ENCODE measurements around the gene PLD6.
A peak's percentile ranks its signal among the peaks of the same experiment; 100 is the strongest.

The PLD6 gene

DNA sequence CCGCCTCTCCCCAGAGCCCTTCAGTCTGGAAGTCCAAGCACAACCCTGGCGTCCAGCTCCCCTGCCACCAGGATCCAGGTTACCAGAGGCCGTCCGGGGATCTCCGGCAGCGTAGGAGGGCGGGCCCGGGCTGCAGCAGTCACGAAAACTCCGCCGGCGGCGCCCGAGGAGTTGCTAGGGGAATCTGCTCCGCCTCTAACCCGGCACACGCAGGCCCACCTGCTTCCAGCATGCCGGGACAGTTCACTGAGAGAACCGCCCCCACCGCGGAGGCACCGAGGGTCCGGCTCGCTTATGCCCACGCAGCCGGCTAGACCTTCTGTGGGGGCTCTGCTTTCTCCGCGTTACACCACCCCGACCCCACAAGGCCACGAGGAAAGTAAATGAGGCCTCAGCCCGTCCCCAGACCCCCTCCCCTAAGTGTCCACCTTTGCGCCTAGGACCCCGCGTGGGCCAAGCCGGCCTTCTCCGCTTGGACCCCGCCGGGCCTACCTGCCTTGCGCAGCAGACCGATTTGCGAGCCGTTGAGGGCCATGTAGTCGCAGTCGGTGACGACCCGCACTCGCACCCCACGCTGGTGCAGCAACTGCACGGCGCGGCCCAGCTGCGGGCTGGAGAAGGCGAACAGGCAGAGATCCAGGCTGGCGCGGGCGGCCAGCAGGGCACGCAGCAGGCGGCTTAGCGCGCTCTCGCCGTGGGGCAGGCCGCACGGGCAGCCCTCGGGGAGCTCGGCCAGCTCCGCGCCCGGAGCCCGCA lies 587 bp downstream of the PLD6 start:
- TF ChIP-seq, protein P1, sequence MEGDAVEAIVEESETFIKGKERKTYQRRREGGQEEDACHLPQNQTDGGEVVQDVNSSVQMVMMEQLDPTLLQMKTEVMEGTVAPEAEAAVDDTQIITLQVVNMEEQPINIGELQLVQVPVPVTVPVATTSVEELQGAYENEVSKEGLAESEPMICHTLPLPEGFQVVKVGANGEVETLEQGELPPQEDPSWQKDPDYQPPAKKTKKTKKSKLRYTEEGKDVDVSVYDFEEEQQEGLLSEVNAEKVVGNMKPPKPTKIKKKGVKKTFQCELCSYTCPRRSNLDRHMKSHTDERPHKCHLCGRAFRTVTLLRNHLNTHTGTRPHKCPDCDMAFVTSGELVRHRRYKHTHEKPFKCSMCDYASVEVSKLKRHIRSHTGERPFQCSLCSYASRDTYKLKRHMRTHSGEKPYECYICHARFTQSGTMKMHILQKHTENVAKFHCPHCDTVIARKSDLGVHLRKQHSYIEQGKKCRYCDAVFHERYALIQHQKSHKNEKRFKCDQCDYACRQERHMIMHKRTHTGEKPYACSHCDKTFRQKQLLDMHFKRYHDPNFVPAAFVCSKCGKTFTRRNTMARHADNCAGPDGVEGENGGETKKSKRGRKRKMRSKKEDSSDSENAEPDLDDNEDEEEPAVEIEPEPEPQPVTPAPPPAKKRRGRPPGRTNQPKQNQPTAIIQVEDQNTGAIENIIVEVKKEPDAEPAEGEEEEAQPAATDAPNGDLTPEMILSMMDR (IDR thresholded peaks at IDR 0.05; ENCODE audit: low read length, missing control alignments): no peak
- no peak for DNase-seq (ENCODE audit: low read depth)
- H3K4me3 ChIP-seq (replicated peaks; ENCODE audit: low read depth, low read length): peak overlapping the region; percentile 53

DNA sequence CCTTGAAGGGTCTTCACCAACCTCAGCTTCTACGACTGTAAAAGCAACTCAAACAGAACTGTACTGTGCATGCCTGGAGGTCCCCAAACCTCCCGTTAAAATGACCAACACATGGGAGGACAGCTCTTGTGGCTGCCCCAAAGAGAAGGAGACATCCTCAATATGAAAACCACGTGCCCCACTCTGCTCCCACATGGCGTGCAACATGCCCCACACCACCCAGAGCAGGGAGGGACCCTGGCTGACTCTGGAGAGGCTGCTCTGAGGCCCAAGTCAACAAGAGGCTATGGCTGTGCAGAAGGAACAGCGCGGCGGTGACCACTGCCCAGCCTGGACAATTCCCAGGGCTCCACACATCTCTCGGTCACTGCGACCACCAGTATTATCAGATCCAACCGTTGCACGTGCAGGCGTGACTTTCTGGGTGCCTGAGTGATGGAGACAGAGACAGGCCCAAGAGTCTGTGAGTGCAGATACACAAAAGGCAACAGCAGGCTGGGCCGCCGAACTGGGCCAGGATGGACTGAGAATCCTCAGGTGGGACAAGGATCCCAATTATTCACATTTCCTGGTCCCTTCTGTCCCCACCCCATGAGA lies 1.4 kb downstream of the PLD6 start:
- TF ChIP-seq, protein P1 (IDR thresholded peaks at IDR 0.05; ENCODE audit: low read length, missing control alignments): no peak
- DNase-seq (ENCODE audit: low read depth): no peak
- peak overlapping the region; percentile 53 for H3K4me3 ChIP-seq (replicated peaks; ENCODE audit: low read depth, low read length)

DNA sequence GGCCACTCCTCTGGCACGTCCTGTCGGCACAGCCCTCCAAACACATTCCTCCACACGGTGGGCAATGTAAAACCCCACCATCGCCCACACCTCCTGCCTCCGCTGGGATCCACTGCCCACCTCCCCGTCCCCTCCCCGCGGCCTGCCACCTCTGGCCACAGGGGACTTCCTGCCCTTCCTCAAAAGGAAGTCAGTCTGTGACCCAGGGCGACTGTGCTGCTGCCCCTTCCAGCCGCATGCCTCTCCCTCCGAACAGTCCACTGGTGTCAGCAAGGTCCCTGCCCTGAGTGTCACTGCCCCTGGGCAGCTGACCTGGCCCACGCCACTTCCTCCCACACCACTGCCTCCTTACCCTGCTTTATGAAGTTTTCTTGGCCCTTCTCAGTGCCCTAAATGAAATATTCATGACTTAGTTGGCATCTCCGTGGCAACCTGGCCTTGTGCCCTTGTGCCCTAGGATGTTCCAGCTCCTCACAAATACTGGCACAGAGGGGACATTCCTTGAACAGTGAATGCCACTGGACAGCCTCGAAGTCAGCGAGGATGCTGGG lies 2.0 kb downstream of the PLD6 start:
- no peak overlapping the region for H3K4me3 ChIP-seq (replicated peaks; ENCODE audit: low read depth, low read length)
- TF ChIP-seq, protein P1 (IDR thresholded peaks at IDR 0.05; ENCODE audit: low read length, missing control alignments): no peak
- DNase-seq (ENCODE audit: low read depth): no peak

DNA sequence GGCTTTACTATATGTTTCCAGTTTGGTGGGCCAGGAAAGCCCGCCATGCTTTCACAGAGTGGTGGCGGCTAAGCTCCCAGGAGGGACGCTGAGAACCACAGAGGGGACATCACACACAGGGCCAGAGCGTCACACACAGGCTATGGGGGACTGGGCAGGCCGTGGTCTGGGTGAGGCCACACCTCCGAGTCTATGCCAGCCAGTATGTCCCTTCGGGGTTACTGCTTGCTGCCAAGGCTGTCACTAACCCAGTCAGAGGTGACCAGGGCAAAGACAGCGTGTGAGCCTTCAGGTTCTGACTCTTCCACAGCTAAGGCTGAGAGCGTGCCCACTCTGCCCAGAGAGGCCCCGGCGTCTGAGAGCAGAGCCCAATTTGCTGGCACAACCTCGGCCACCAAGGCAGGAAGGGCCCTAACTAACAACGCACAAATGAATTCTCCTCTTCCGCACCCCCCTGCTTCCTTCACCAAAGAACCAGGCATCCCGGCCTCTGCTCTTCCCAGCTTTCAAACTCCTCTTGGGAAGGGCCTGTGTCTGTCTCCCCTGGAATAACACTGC lies 2.9 kb downstream of the PLD6 start:
- no peak for DNase-seq (ENCODE audit: low read depth)
- H3K4me3 ChIP-seq (replicated peaks; ENCODE audit: low read depth, low read length): no peak overlapping the region
- TF ChIP-seq, protein P1 (IDR thresholded peaks at IDR 0.05; ENCODE audit: low read length, missing control alignments): no peak

DNA sequence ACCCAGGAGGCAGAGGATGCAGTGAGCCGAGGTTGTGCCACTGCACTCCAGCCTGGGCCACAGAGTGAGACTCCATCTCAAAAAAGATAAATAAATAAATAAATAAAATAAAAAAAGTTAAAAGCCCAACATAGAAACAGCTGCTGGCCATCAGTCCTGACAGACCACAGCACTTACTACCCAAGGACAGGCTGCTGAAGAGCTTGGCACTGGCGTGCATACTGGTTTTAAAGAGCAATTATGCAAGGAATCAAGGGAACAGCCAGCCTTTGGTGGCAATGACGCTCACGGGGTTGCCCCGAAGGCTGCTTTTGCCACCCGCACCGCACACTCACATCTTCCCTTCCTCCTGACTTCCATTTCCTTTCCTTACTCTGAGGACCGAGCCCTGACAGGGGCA lies 4.2 kb downstream of the PLD6 start:
- TF ChIP-seq, protein P1 (IDR thresholded peaks at IDR 0.05; ENCODE audit: low read length, missing control alignments): no peak
- DNase-seq (ENCODE audit: low read depth): no peak
- no peak overlapping the region for H3K4me3 ChIP-seq (replicated peaks; ENCODE audit: low read depth, low read length)

DNA sequence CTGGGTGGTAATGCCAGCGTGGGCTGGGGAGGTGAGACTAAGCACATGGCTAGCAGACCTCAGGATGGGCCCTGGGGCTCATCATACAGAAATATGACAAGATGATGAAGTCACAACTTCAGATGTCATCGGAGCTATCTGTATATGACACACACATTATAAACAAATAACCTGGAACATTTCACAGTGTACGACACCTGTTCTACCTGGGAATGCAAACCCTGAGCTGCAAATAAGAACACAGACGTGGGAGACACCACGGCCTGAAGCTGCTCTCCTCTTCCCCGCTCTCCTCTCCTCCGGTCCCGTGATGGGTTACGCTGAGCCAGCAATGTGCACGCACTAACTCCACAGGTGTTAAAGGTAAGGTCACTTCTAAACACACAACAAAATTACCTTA lies 4.9 kb downstream of the PLD6 start:
- TF ChIP-seq, protein P1 (IDR thresholded peaks at IDR 0.05; ENCODE audit: low read length, missing control alignments): no peak
- no peak overlapping the region for H3K4me3 ChIP-seq (replicated peaks; ENCODE audit: low read depth, low read length)
- DNase-seq (ENCODE audit: low read depth): no peak

Measured in fibroblast of pulmonary artery (primary cell).